B cell (primary cell): ENCODE measurements around the gene ZNF850. TPM values are rescaled to one million over a fixed set of nuclear protein-coding genes. Genes with fewer than 3 reads are reported as not detected.
A peak's percentile ranks its signal among the peaks of the same experiment; 100 is the strongest.

Experiments
- ATAC-seq: fragments of 200-7000 bp; cut with Tn5 transposase; one replicate; pipeline ENCODE4 v1.10.0; 2021; ENCODE audit warnings: low read depth, mild to moderate bottlenecking, moderate number of reproducible peaks, moderate library complexity
- CTCF ChIA-PET: fragments of 350-600 bp; sonication (Branson Sonifier 250); formaldehyde crosslinking; loops from one replicate; lab custom pipeline; 2021; ENCODE audit warnings: antibody characterized with exemption, inconsistent platforms; lab: Charles Lee
- POLR2A ChIA-PET: fragments of 350-600 bp; sonication (Branson Sonifier 250); formaldehyde crosslinking; loops from one replicate; lab custom pipeline; 2021; ENCODE audit warnings: antibody characterized with exemption; lab: Charles Lee
- DNase-seq: peaks from one replicate; pipeline ENCODE4 v3.0.0; 2013
- H2AFZ ChIP-seq: 2 replicates; pipeline ENCODE4 v1.6.1; 2012; ENCODE audit warnings: mild to moderate bottlenecking, low read depth, low read length; ENCODE audit not compliant: insufficient read depth, poor library complexity, severe bottlenecking
- H3K27ac ChIP-seq, 2 donors: 1 replicate in 1 of 2; 2 replicates in 1 of 2; pipeline ENCODE4 v1.5.1; 2012 to 2013; ENCODE audit warnings: low read length in 2 of 2, mild to moderate bottlenecking in 2 of 2, moderate library complexity in 1 of 2
- H3K27me3 ChIP-seq, 4 experiments: fragments of 200-600 bp in 1 of 4; sonication (generic) in 1 of 4; replicated peaks in 1 of 4; 1 replicate in 2 of 4; 2 replicates in 2 of 4; pipeline versions ENCODE4 v1.6.1 to v1.7.0; 2013 to 2016; ENCODE audit warnings: low read length in 3 of 4, mild to moderate bottlenecking in 2 of 4, mixed read lengths in 1 of 4, moderate library complexity in 1 of 4; ENCODE audit not compliant: insufficient read depth in 4 of 4, control insufficient read depth in 3 of 4; ENCODE audit errors: control extremely low read depth in 1 of 4
- H3K36me3 ChIP-seq, 2 experiments: replicated peaks in 1 of 2; 1 replicate in 1 of 2; 2 replicates in 1 of 2; pipeline versions ENCODE4 v1.6.1 to v1.7.1; 2013; ENCODE audit warnings: low read length in 1 of 2; ENCODE audit not compliant: insufficient read depth in 2 of 2, control insufficient read depth in 1 of 2; ENCODE audit errors: control extremely low read depth in 1 of 2, extremely low read depth in 1 of 2
- H3K4me1 ChIP-seq, 2 donors: fragments of 200-600 bp in 1 of 2; sonication (generic) in 1 of 2; 1 replicate in 1 of 2; 2 replicates in 1 of 2; pipeline versions ENCODE4 v1.5.1 to v1.6.1; 2013 to 2017; ENCODE audit warnings: low read length in 2 of 2; ENCODE audit not compliant: control insufficient read depth in 2 of 2, insufficient read depth in 2 of 2
- H3K4me2 ChIP-seq: replicated peaks from 2 replicates; pipeline ENCODE3; 2012; ENCODE audit warnings: mild to moderate bottlenecking, low read depth, low read length; ENCODE audit not compliant: poor library complexity, severe bottlenecking
- H3K4me3 ChIP-seq, 5 experiments: fragments of 200-600 bp in 1 of 5; sonication (generic) in 1 of 5; 1 replicate in 3 of 5; 2 replicates in 2 of 5; pipeline versions ENCODE4 v1.5.1 to v1.7.0; 2011 to 2016; ENCODE audit warnings: low read length in 4 of 5, mild to moderate bottlenecking in 4 of 5, low read depth in 2 of 5, control low read depth in 1 of 5, moderate library complexity in 1 of 5; ENCODE audit not compliant: insufficient read depth in 1 of 5; ENCODE audit errors: control extremely low read depth in 1 of 5, extremely low read depth in 1 of 5
- H3K79me2 ChIP-seq: fragments of 200-600 bp; sonication (generic); one replicate; pipeline ENCODE4 v1.6.0; 2016; ENCODE audit warnings: low read length; ENCODE audit not compliant: control insufficient read depth, insufficient read depth
- H3K9ac ChIP-seq: fragments of 200-600 bp; sonication (generic); 2 replicates; pipeline ENCODE4 v1.6.1; 2017; ENCODE audit warnings: mild to moderate bottlenecking, low read length, moderate library complexity
- H3K9me3 ChIP-seq, 3 donors: one replicate each; pipeline versions ENCODE4 v1.6.1 to v1.7.1; 2013; ENCODE audit warnings: low read length in 2 of 3; ENCODE audit not compliant: control insufficient read depth in 2 of 3, insufficient read depth in 1 of 3; ENCODE audit errors: control extremely low read depth in 1 of 3
- H4K20me1 ChIP-seq: 2 replicates; pipeline ENCODE4 v1.6.0; 2012; ENCODE audit warnings: mild to moderate bottlenecking, low read length; ENCODE audit not compliant: insufficient read depth, control insufficient read depth, poor library complexity, severe bottlenecking
- H3K27ac Mint-ChIP-seq: one replicate; pipeline ENCODE4 v1.8.0; 2021; ENCODE audit warnings: mixed read lengths
- H3K27me3 Mint-ChIP-seq: one replicate; pipeline ENCODE4 v1.8.0; 2021; ENCODE audit warnings: mixed read lengths
- H3K4me1 Mint-ChIP-seq: one replicate; pipeline ENCODE4 v1.8.0; 2021; ENCODE audit warnings: mixed read lengths
- H3K4me3 Mint-ChIP-seq: one replicate; pipeline ENCODE4 v1.8.0; 2021; ENCODE audit warnings: mixed read lengths
- H3K9me3 Mint-ChIP-seq: one replicate; pipeline ENCODE4 v1.8.0; 2022; ENCODE audit warnings: mixed read lengths; ENCODE audit not compliant: insufficient read depth
- EZH2 ChIP-seq: IDR thresholded peaks from 2 replicates; pipeline ENCODE4 v1.6.1; 2012; ENCODE audit warnings: borderline replicate concordance, low read depth, mild to moderate bottlenecking, moderate library complexity, low read length; ENCODE audit not compliant: insufficient read depth, poor library complexity, severe bottlenecking
- WGBS: methylation state at CpG from one replicate; pipeline ENCODE4 v1.1.5; 2013; ENCODE audit warnings: missing lambda C conversion rate; ENCODE audit not compliant: insufficient coverage; 5-methylcytosine and 5-hydroxymethylcytosine counted together
- intact Hi-C: fragments of 100-400 bp; cut with micrococcal nuclease; formaldehyde crosslinking; loops from one replicate; pipeline ENCODE4 v1.10.0; 2022
- polyA plus RNA-seq: library from polyadenylated mRNA; depleted of rRNA; stranded (reverse); fragments of >200 nt; gene quantifications from 2 replicates; pipeline ENCODE4 v1.2.3, GENCODE V29; 2012
- total RNA-seq, 2 donors: library from RNA; stranded (reverse); fragments of 120-200 nt in 1 of 2; gene quantifications; 1 replicate in 1 of 2; 2 replicates in 1 of 2; pipeline versions ENCODE4 v1.2.3 to v1.2.4, GENCODE V29; 2013 to 2022
- TF ChIP-seq, protein P1 (sequence below): fragments of 200-600 bp; IDR thresholded peaks from one replicate; pipeline ENCODE4 v1.8.0; 2022; ENCODE audit warnings: antibody characterized with exemption, mild to moderate bottlenecking

The ZNF850 gene
- total and polyA plus RNA-seq, 2 donors (not counting 1 experiment from before 2014, with no cell fraction given) = 2.0 to 6.0 TPM

DNA sequence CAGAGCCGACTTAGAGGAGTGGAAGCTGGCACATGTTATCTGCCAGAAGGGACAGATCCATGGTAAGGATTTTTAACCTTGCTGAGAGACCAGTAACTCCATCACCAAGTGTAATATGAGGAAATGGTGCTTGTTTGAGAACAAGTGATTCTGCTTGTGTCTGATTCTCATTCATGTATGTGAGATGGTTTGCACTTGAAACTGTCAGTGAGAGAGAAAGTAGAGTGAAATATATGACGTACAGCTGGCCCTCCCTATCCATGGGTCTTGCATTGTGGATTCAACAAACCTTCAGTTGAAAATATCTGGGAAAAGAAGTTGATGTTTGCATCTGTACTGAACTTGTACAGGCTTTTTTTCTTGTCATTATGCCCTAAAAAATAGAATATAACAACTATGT is 104.0 kb downstream of the ZNF850 start:
- Histone ChIP-seq H3K36me3 (peaks cover 1 to 3% of the 10 kb centered on the region in 2 experiments), H3K27ac (no peak overlapping the region), H4K20me1 (no peaks in the 10 kb centered on the region), H3K4me3 (no peak overlapping the region), H2AFZ (no peak overlapping the region), H3K79me2 (peaks cover 58% of the 10 kb centered on the region), H3K4me2 (peak overlapping the region; percentile 71), H3K4me1 (peaks cover 15 to 19% of the 10 kb centered on the region in 2 donors), H3K9me3 (peaks cover 0 to 37% (median 2%) of the 10 kb centered on the region in 3 donors), H3K27me3 (no peaks in the 10 kb centered on the region), H3K9ac (no peak overlapping the region)
- CTCF ChIA-PET = no interaction called here
- Mint-ChIP-seq H3K27me3 (no peaks in the 10 kb centered on the region), H3K4me1 (peaks cover 28% of the 10 kb centered on the region), H3K4me3 (peak overlapping the region; percentile 61), H3K9me3 (peaks cover 8% of the 10 kb centered on the region), H3K27ac (no peak overlapping the region)
- DNase-seq = no peak
- intact Hi-C loops = loop anchor here (5.0 to 10.0 kb wide), 4 partner anchors 144 to 799 kb away; partner anchors contain the start of genes ZFP14, ZNF260, ZNF569 and ZNF570
- TF ChIP-seq, protein P1, sequence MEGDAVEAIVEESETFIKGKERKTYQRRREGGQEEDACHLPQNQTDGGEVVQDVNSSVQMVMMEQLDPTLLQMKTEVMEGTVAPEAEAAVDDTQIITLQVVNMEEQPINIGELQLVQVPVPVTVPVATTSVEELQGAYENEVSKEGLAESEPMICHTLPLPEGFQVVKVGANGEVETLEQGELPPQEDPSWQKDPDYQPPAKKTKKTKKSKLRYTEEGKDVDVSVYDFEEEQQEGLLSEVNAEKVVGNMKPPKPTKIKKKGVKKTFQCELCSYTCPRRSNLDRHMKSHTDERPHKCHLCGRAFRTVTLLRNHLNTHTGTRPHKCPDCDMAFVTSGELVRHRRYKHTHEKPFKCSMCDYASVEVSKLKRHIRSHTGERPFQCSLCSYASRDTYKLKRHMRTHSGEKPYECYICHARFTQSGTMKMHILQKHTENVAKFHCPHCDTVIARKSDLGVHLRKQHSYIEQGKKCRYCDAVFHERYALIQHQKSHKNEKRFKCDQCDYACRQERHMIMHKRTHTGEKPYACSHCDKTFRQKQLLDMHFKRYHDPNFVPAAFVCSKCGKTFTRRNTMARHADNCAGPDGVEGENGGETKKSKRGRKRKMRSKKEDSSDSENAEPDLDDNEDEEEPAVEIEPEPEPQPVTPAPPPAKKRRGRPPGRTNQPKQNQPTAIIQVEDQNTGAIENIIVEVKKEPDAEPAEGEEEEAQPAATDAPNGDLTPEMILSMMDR = no peak
- TF ChIP-seq EZH2 = no peak
- 94% methylated on average over 2 of the region's 2 CpGs for WGBS
- no peak for ATAC-seq
- POLR2A ChIA-PET = no interaction called here

DNA sequence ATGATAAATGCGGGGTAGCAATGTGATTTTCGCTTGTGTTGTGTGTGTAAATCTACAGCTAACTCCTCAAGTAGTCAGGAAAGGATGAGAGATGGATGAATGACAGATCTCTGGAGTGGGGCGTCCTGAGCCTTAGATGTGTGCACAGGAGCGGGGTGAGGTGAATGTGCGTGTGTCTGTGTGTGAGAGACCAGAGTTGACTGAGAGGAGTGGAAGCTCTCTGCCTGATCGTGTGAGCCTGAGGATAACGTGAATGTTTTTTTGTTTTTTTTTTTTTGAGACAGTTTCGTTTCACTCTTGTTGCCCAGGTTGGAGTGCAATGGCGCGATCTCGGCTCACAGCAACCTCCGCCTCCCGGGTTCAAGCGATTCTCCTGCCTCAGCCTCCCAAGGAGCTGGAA is 106.8 kb downstream of the ZNF850 start:
- Histone ChIP-seq H3K36me3 (peaks cover 5 to 11% of the 10 kb centered on the region in 2 experiments), H3K9me3 (peaks cover 0 to 43% (median 3%) of the 10 kb centered on the region in 3 donors), H3K4me1 (peaks cover 15 to 19% of the 10 kb centered on the region in 2 donors), H3K27me3 (no peaks in the 10 kb centered on the region), H3K9ac (peak overlapping the region; percentile 83), H3K79me2 (peaks cover 40% of the 10 kb centered on the region), H3K4me2 (peak overlapping the region; percentile 71), H3K4me3 (peak overlapping the region; percentile 63 to 91 (median 80)), H2AFZ (peak overlapping the region; percentile 86), H4K20me1 (no peaks in the 10 kb centered on the region), H3K27ac (peak overlapping the region in 1 of 2 donors; percentile 81)
- peaks cover 8% of the 10 kb centered on the region for H3K9me3 Mint-ChIP-seq
- H3K4me3 Mint-ChIP-seq = peak overlapping the region; percentile 98
- peak; percentile 31 for DNase-seq
- no peak for ATAC-seq
- peak overlapping the region; percentile 90 for H3K27ac Mint-ChIP-seq
- H3K27me3 Mint-ChIP-seq = no peaks in the 10 kb centered on the region
- ChIA-PET CTCF (no interaction called here), POLR2A (no interaction called here)
- intact Hi-C loops = loop anchor here (1.0 to 10.0 kb wide), 8 partner anchors 21 to 801 kb away; partner anchors contain the start of genes ZFP14, ZNF260, ZNF345 and ZNF382
- H3K4me1 Mint-ChIP-seq = peaks cover 28% of the 10 kb centered on the region
- WGBS = 75% methylated on average over 8 of the region's 14 CpGs
- TF ChIP-seq, protein P1 = no peak
- TF ChIP-seq EZH2 = no peak

Other genes with a start within 250 kb of the ZNF850 start
- 13.2 and 20.4 TPM in 2 replicates for gene ZNF260, start 244.5 kb downstream of the ZNF850 start, total RNA-seq
- gene ZNF260, start 244.5 kb downstream of the ZNF850 start, polyA plus RNA-seq = 2.7 and 3.0 TPM in 2 replicates
- 33.2 and 35.4 TPM in 2 replicates for gene ZNF529, start 199.5 kb downstream of the ZNF850 start, total RNA-seq
- 11.1 and 30.8 TPM in 2 replicates for gene ZNF529, start 199.5 kb downstream of the ZNF850 start, polyA plus RNA-seq
- gene ZNF382, start 167.5 kb downstream of the ZNF850 start, total RNA-seq = 24.7 and 24.8 TPM in 2 replicates
- gene ZNF382, start 167.5 kb downstream of the ZNF850 start, polyA plus RNA-seq = 5.3 and 6.2 TPM in 2 replicates
- gene ZNF461, start 106.0 kb downstream of the ZNF850 start, total RNA-seq = 22.3 and 25.6 TPM in 2 replicates
- 9.8 and 16.5 TPM in 2 replicates for gene ZNF461, start 106.0 kb downstream of the ZNF850 start, polyA plus RNA-seq
- gene ZNF567, start 85.2 kb downstream of the ZNF850 start, total RNA-seq = 19.7 and 22.4 TPM in 2 replicates
- 5.3 and 9.8 TPM in 2 replicates for gene ZNF567, start 85.2 kb downstream of the ZNF850 start, polyA plus RNA-seq
- 14.8 and 15.1 TPM in 2 replicates for gene ZNF790, start 65.6 kb upstream of the ZNF850 start, total RNA-seq
- gene ZNF790, start 65.6 kb upstream of the ZNF850 start, polyA plus RNA-seq = 1.1 and 2.0 TPM in 2 replicates
- 17.7 and 19.5 TPM in 2 replicates for gene ZNF345, start 78.1 kb upstream of the ZNF850 start, total RNA-seq
- 6.2 and 8.8 TPM in 2 replicates for gene ZNF345, start 78.1 kb upstream of the ZNF850 start, polyA plus RNA-seq
- 8.4 and 9.6 TPM in 2 replicates for gene ZNF829, start 143.5 kb upstream of the ZNF850 start, total RNA-seq
- 1.5 and 2.2 TPM in 2 replicates for gene ZNF829, start 143.5 kb upstream of the ZNF850 start, polyA plus RNA-seq
- 19.4 and 21.1 TPM in 2 replicates for gene ZNF568, start 143.5 kb upstream of the ZNF850 start, total RNA-seq
- 8.2 and 9.8 TPM in 2 replicates for gene ZNF568, start 143.5 kb upstream of the ZNF850 start, polyA plus RNA-seq